Measurements from ENCODE around the gene KCNQ1.

KCNQ1 gene

GRCh38 chr11:2781408-2782274 lies 336.8 kb downstream of the KCNQ1 start:
- TF ChIP-seq POLR2AphosphoS5 (IDR thresholded peaks at IDR 0.05; ENCODE audit: low read depth, low read length) (no peak), POLR2A (IDR thresholded peaks at IDR 0.05; ENCODE audit: low read depth, low read length) (no peak), TAF1 (IDR thresholded peaks at IDR 0.05; ENCODE audit: borderline replicate concordance, low read depth, low read length) (no peak)
- no peak for FAIRE-seq
- peak; percentile 9 for DNase-seq (ENCODE audit: insufficient read length)

GRCh38 chr11:2782769-2783168 lies 338.0 kb downstream of the KCNQ1 start:
- DNase-seq (ENCODE audit: insufficient read length) (no peak), FAIRE-seq (no peak)
- no peak for TF ChIP-seq POLR2AphosphoS5 (IDR thresholded peaks at IDR 0.05; ENCODE audit: low read depth, low read length)
- TF ChIP-seq POLR2A (IDR thresholded peaks at IDR 0.05; ENCODE audit: low read depth, low read length): no peak
- no peak for TF ChIP-seq TAF1 (IDR thresholded peaks at IDR 0.05; ENCODE audit: borderline replicate concordance, low read depth, low read length)

DNA sequence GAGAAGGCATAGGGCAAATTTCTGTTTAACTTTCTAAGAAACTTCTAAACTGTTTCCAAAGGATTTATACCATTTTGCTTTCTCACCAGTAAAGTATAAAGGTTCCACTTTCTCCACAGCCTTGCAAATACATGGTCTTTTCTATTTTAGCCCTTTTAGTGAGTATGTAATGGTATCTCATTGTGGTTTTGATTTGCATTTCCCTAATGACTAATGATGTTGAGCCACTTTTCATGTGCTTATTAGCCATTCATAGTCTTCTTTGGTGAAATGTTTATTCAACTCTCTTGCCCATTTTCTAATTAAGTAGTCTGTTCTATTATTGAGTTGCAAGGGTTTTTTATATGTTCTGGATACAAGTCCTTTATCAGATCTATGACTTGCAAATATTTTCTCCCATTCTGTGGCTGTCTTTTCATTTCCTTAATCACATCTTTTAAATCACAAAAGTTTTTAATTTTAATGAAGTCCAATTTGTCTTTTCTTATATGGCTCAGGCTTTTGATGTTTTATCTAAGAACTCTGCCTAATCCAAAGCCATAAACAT lies 338.8 kb downstream of the KCNQ1 start:
- FAIRE-seq (no peak), DNase-seq (ENCODE audit: insufficient read length) (no peak)
- TF ChIP-seq TAF1 (IDR thresholded peaks at IDR 0.05; ENCODE audit: borderline replicate concordance, low read depth, low read length): no peak
- TF ChIP-seq POLR2A (IDR thresholded peaks at IDR 0.05; ENCODE audit: low read depth, low read length): no peak
- TF ChIP-seq POLR2AphosphoS5 (IDR thresholded peaks at IDR 0.05; ENCODE audit: low read depth, low read length): no peak

DNA sequence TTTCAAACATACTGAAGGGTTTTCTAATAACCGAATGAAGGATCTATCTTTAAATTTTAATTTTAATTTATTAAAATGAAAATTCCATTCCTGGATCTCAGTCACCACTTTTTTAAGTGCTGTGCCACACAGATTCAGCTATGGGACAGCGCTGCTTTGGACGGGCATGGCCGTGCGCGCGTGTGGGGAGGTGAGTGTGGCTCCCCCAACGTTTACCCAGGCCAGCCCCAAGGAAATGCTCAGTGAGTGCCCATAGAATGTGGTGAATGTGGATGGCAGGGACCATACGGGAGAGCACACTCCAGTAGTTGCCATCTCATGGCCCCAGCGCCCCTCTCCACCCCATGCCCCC lies 343.0 kb downstream of the KCNQ1 start:
- TF ChIP-seq POLR2A (IDR thresholded peaks at IDR 0.05; ENCODE audit: low read depth, low read length): no peak
- TF ChIP-seq POLR2AphosphoS5 (IDR thresholded peaks at IDR 0.05; ENCODE audit: low read depth, low read length): no peak
- TF ChIP-seq TAF1 (IDR thresholded peaks at IDR 0.05; ENCODE audit: borderline replicate concordance, low read depth, low read length): no peak
- DNase-seq (ENCODE audit: insufficient read length) (no peak), FAIRE-seq (no peak)

DNA sequence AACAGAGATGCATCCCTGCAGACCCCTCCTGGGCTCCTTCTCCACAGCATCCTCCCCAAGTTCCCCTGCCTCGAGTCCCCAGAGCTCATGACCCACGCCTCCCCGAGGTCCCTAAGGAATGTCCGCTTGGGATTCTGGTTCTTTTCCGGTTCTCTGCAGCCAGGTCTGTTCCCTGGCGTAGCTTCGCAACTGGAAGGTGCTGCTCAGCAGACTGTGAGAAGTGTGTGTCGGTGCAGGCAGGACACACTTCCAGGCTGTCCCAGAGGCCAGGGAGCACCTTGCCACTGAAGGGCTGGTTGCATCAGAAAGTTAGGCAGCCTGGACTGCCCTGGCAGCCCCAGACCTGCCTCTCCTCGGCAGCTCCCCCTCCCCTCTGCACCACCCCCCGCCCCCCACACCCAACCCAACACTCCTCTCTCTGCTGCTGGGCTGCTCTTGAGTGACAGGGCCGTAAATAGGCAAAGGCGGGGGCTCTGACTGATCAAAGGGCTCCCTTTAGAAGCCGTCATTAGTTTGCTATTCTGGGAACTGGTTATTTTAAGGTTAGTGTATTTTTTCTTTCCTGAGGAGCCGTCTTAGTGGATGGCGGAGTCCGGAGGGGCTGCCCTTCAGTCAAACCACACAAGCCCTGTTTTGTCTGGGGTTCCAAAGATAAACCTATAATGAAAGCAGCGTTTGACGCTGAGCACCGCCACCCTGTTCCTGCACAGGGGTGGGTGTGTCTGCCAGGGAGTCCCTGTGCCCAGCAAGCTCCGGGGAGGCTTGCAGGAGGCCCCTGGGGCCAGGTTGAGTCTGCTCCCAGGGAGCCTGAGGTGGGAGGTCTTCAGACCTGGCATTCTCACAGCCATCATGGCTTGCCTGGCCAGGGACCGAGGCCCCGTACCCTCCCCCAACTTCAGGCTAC lies 343.6 kb downstream of the KCNQ1 start:
- no peak for DNase-seq (ENCODE audit: insufficient read length)
- no peak for FAIRE-seq
- TF ChIP-seq POLR2AphosphoS5 (IDR thresholded peaks at IDR 0.05; ENCODE audit: low read depth, low read length) (no peak), TAF1 (IDR thresholded peaks at IDR 0.05; ENCODE audit: borderline replicate concordance, low read depth, low read length) (no peak), POLR2A (IDR thresholded peaks at IDR 0.05; ENCODE audit: low read depth, low read length) (no peak)

GRCh38 chr11:2789331-2789730 lies 344.5 kb downstream of the KCNQ1 start:
- FAIRE-seq (no peak), DNase-seq (ENCODE audit: insufficient read length) (no peak)
- no peak for TF ChIP-seq POLR2AphosphoS5 (IDR thresholded peaks at IDR 0.05; ENCODE audit: low read depth, low read length)
- TF ChIP-seq POLR2A (IDR thresholded peaks at IDR 0.05; ENCODE audit: low read depth, low read length): no peak
- no peak for TF ChIP-seq TAF1 (IDR thresholded peaks at IDR 0.05; ENCODE audit: borderline replicate concordance, low read depth, low read length)

DNA sequence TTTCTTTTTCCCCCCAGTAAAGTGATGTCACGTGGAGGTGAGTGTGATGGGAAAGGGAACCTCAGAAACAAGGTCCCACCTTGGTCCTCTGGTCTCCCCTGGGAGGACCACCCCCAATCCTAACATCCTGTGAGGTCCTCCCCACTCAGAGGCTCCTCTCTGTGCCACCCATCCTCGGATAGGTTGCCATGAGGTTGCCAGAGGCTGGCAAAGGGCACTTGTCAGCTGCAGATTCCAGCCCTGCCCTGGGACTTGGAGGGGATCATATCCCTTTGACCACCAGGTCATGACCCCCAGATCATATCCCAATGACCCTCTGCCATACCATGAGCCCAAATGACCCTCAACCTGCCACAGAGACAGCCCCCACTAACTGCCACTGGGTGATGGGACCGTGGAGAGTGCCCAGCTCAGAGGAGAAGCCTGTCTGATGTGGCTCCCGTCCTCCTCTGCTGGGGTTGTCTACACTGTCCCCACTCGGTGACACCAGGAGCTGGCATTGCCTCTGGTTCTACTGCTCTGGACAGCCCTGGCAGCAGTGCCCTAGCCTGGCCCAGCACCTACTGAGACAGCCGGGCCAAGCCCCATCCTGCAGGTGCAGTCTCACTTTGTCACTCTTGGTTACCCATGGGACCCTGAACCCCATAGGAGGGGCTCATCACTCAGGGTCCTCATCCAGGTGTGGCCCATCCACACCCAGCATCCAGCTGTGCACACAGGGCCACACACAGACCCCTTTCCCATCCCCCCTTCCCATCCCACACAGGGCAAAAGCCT lies 345.2 kb downstream of the KCNQ1 start:
- no peak for FAIRE-seq

GRCh38 chr11:2790568-2790921 lies 345.7 kb downstream of the KCNQ1 start:
- TF ChIP-seq POLR2AphosphoS5 (IDR thresholded peaks at IDR 0.05; ENCODE audit: low read depth, low read length): no peak
- no peak for TF ChIP-seq TAF1 (IDR thresholded peaks at IDR 0.05; ENCODE audit: borderline replicate concordance, low read depth, low read length)
- TF ChIP-seq POLR2A (IDR thresholded peaks at IDR 0.05; ENCODE audit: low read depth, low read length): no peak
- no peak for DNase-seq (ENCODE audit: insufficient read length)
- no peak for FAIRE-seq

More for the DNA sequence above, 345.2 kb downstream of the KCNQ1 start:
- TF ChIP-seq POLR2AphosphoS5 (IDR thresholded peaks at IDR 0.05; ENCODE audit: low read depth, low read length) (no peak), TAF1 (IDR thresholded peaks at IDR 0.05; ENCODE audit: borderline replicate concordance, low read depth, low read length) (no peak), POLR2A (IDR thresholded peaks at IDR 0.05; ENCODE audit: low read depth, low read length) (no peak)
- DNase-seq (ENCODE audit: insufficient read length): no peak

GRCh38 chr11:2791139-2791520 lies 346.3 kb downstream of the KCNQ1 start:
- FAIRE-seq: no peak
- DNase-seq (ENCODE audit: insufficient read length): no peak
- no peak for TF ChIP-seq POLR2A (IDR thresholded peaks at IDR 0.05; ENCODE audit: low read depth, low read length)
- TF ChIP-seq TAF1 (IDR thresholded peaks at IDR 0.05; ENCODE audit: borderline replicate concordance, low read depth, low read length): no peak
- no peak for TF ChIP-seq POLR2AphosphoS5 (IDR thresholded peaks at IDR 0.05; ENCODE audit: low read depth, low read length)

- no peak for FAIRE-seq
- no peak for DNase-seq (ENCODE audit: insufficient read length)
These were observed 346.9 kb downstream of the KCNQ1 start for GRCh38 chr11:2791521-2792380.

More at GRCh38 chr11:2791521-2792380, 346.9 kb downstream of the KCNQ1 start:
- TF ChIP-seq POLR2AphosphoS5 (IDR thresholded peaks at IDR 0.05; ENCODE audit: low read depth, low read length): no peak
- no peak for TF ChIP-seq POLR2A (IDR thresholded peaks at IDR 0.05; ENCODE audit: low read depth, low read length)
- TF ChIP-seq TAF1 (IDR thresholded peaks at IDR 0.05; ENCODE audit: borderline replicate concordance, low read depth, low read length): no peak

Measured in GM12892 (cell line).